A673 (cell line): ENCODE measurements around the gene FHIT. TPM values are rescaled to one million over a fixed set of nuclear protein-coding genes. Genes with fewer than 3 reads are reported as not detected.

ENCODE experiments used
- BruUV-seq: library from RNA; stranded (reverse); fragments of 400-500 nt; replicated peaks from 2 replicates; lab custom pipeline; 2021; lab: Mats Ljungman, UMichigan
- CTCF ChIA-PET: fragments of 300-600 bp; sonication (Branson Sonifier 250); formaldehyde crosslinking; loops from one replicate; lab custom pipeline; 2022; ENCODE audit warnings: antibody characterized with exemption; lab: Charles Lee
- POLR2A ChIA-PET: fragments of 300-600 bp; sonication (Branson Sonifier 250); formaldehyde crosslinking; loops from one replicate; lab custom pipeline; 2022; ENCODE audit warnings: antibody characterized with exemption; ENCODE audit not compliant: low non-redundant PET; lab: Charles Lee
- DNase-seq: peaks from one replicate; pipeline ENCODE4 v3.0.0-alpha.2; 2015; ENCODE audit warnings: low spot score
- H3K27ac ChIP-seq: fragments of 200-600 bp; sonication (generic); 2 replicates; pipeline ENCODE4 v1.5.1; 2016; ENCODE audit warnings: mixed run types, low read depth, mild to moderate bottlenecking, mixed read lengths, antibody characterized with exemption, low read length; ENCODE audit not compliant: poor library complexity, severe bottlenecking
- H3K27me3 ChIP-seq: fragments of 200-600 bp; sonication (generic); replicated peaks from 2 replicates; pipeline ENCODE4 v1.6.1; 2017; ENCODE audit warnings: mixed run types, low read depth, mild to moderate bottlenecking, mixed read lengths, antibody characterized with exemption, low read length; ENCODE audit not compliant: insufficient read depth, poor library complexity
- H3K36me3 ChIP-seq: fragments of 200-600 bp; sonication (generic); 2 replicates; pipeline ENCODE4 v1.6.1; 2016; ENCODE audit warnings: mixed run types, mild to moderate bottlenecking, mixed read lengths, antibody characterized with exemption, low read length; ENCODE audit not compliant: insufficient read depth, poor library complexity, severe bottlenecking
- H3K4me1 ChIP-seq: fragments of 200-600 bp; sonication (generic); 2 replicates; pipeline ENCODE4 v1.6.1; 2017; ENCODE audit warnings: mixed run types, mild to moderate bottlenecking, mixed read lengths, antibody characterized with exemption, low read length; ENCODE audit not compliant: insufficient read depth, poor library complexity, severe bottlenecking
- H3K4me3 ChIP-seq: fragments of 200-600 bp; sonication (generic); 2 replicates; pipeline ENCODE4 v1.5.1; 2016; ENCODE audit warnings: low read depth, mixed run types, mild to moderate bottlenecking, mixed read lengths, low read length; ENCODE audit not compliant: poor library complexity, severe bottlenecking
- H3K9me3 ChIP-seq: fragments of 200-600 bp; sonication (generic); 2 replicates; pipeline ENCODE4 v1.6.1; 2016; ENCODE audit warnings: mixed run types, low read depth, mild to moderate bottlenecking, mixed read lengths, antibody characterized with exemption, low read length; ENCODE audit not compliant: poor library complexity, severe bottlenecking
- EZH2 ChIP-seq: fragments of 200-600 bp; sonication (generic); IDR thresholded peaks from 2 replicates; pipeline ENCODE4 v1.6.1; 2017; ENCODE audit warnings: borderline replicate concordance, low read depth, mild to moderate bottlenecking, mixed read lengths, antibody characterized with exemption, low read length; ENCODE audit not compliant: poor library complexity, severe bottlenecking
- intact Hi-C: fragments of 100-400 bp; cut with micrococcal nuclease; formaldehyde crosslinking; loops from one replicate; pipeline ENCODE4 v1.10.0; 2022; ENCODE audit not compliant: unreplicated experiment
- total RNA-seq: library from RNA; stranded (reverse); gene quantifications from 2 replicates; pipeline ENCODE4 v1.2.3, GENCODE V29; 2021
- TF ChIP-seq, protein P1 (sequence below): fragments of 300-800, 200-600 bp; sonication (generic); conservative IDR thresholded peaks from 2 replicates; pipeline ENCODE4 v1.5.1; 2017; ENCODE audit warnings: low read depth, mild to moderate bottlenecking, antibody characterized with exemption, low read length, moderate library complexity, mixed read lengths

FHIT gene
- total RNA-seq, 1 experiment from 2014 or later = not detected

DNA sequence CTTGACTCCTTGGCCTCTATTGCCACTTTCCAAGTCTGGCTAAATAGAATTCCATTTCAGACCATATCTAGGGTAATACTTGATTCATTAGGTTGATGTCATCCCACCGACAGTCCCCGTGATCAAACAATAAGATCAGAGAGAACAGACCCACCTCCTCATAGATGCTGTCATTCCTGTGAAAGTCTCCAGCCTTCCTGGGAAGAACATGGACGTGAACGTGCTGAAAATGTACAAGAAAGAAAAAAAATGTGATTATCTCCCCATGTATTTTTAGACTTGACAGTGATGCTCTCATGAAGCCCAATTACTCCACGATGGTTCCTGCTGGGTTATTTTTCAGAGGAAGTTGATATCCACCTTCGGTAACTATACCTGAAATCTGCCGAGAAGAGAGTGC lies 1329.1 kb downstream of the FHIT start:
- ChIA-PET POLR2A (no interaction called here), CTCF (no interaction called here)
- no peaks in the 10 kb centered on the region for H3K9me3 ChIP-seq
- no peaks in the 10 kb centered on the region for H3K36me3 ChIP-seq
- no TSS peak for BruUV-seq
- H3K27ac ChIP-seq = no peak overlapping the region
- no peaks in the 10 kb centered on the region for H3K27me3 ChIP-seq
- H3K4me1 ChIP-seq = no peaks in the 10 kb centered on the region
- intact Hi-C loops = no loop called here
- H3K4me3 ChIP-seq = no peak overlapping the region
- TF ChIP-seq EZH2 = no peak
- TF ChIP-seq, protein P1, sequence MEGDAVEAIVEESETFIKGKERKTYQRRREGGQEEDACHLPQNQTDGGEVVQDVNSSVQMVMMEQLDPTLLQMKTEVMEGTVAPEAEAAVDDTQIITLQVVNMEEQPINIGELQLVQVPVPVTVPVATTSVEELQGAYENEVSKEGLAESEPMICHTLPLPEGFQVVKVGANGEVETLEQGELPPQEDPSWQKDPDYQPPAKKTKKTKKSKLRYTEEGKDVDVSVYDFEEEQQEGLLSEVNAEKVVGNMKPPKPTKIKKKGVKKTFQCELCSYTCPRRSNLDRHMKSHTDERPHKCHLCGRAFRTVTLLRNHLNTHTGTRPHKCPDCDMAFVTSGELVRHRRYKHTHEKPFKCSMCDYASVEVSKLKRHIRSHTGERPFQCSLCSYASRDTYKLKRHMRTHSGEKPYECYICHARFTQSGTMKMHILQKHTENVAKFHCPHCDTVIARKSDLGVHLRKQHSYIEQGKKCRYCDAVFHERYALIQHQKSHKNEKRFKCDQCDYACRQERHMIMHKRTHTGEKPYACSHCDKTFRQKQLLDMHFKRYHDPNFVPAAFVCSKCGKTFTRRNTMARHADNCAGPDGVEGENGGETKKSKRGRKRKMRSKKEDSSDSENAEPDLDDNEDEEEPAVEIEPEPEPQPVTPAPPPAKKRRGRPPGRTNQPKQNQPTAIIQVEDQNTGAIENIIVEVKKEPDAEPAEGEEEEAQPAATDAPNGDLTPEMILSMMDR = no peak
- no peak for DNase-seq

DNA sequence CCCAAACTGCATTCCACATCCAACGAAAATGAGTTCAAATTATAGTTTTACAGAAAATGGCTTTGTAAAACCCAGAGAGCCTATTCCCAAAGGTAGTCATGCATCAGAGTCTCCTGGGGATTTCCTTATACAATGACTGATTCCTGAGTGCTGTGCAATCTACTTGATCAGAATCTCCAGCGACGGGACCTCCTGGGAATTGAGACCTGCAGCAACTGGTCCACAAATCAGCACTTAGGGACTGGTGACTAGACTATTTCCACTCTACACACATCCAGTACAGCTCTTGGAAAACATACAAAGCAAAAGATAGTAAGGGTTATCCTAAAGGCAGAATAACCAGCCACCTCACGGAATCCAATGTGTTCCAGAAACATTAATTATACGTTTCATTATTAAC lies 1330.4 kb downstream of the FHIT start:
- intact Hi-C loops = no loop called here
- no TSS peak for BruUV-seq

DNA sequence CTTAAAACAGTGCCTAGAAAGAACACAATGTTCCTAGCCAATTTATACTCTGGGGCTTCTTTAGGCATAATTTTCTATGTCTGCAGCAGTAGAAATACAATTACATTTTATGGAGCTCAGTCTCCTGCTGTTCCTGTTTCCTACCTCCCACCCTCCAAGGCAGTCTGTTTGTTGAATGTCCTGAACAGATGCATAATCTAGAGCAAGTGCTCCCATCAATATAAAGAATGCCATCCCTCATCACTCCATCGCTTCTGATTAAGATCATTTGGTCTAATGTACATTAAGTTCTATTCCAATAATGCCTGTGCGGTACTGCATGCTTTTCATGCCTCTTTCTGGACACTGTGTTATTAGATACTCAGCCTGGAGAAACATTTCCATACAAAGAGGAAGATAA lies 1331.7 kb downstream of the FHIT start:
- intact Hi-C loops = no loop called here
- ChIA-PET CTCF (no interaction called here), POLR2A (no interaction called here)
- Histone ChIP-seq H3K27ac (no peak overlapping the region), H3K4me1 (no peaks in the 10 kb centered on the region), H3K9me3 (no peaks in the 10 kb centered on the region), H3K4me3 (no peak overlapping the region), H3K36me3 (no peaks in the 10 kb centered on the region), H3K27me3 (no peaks in the 10 kb centered on the region)
- DNase-seq = no peak
- TF ChIP-seq EZH2 = no peak
- no TSS peak for BruUV-seq

More for the DNA sequence above, 1330.4 kb downstream of the FHIT start:
- POLR2A ChIA-PET = no interaction called here
- CTCF ChIA-PET = no interaction called here
- no peak for TF ChIP-seq EZH2
- TF ChIP-seq, protein P1 = no peak
- no peak for DNase-seq
- no peaks in the 10 kb centered on the region for H3K27me3 ChIP-seq
- no peak overlapping the region for H3K4me3 ChIP-seq
- no peaks in the 10 kb centered on the region for H3K4me1 ChIP-seq
- H3K9me3 ChIP-seq = no peaks in the 10 kb centered on the region
- H3K36me3 ChIP-seq = no peaks in the 10 kb centered on the region
- no peak overlapping the region for H3K27ac ChIP-seq

DNA sequence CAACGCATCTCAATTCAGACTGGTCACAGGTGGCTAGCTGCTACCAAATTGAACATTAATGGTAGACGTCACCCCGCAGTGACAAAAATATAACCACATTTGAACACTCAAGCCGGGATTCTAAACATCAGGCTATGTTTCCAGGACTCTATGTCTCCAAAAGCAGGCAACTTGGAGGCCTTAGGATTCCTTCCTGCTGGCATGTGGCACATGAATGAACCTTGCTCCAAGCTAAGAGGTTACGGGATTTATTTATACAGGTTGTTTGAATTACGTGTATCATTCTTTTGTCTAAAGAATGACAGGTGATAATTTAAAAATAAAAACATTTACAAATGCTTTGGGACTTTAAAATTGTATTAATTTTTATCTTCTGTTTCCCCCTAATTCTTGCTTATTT lies 1337.0 kb downstream of the FHIT start:
- no peak for TF ChIP-seq EZH2
- TF ChIP-seq, protein P1 = no peak
- Histone ChIP-seq H3K27ac (no peak overlapping the region), H3K27me3 (no peaks in the 10 kb centered on the region), H3K9me3 (no peaks in the 10 kb centered on the region), H3K4me1 (no peaks in the 10 kb centered on the region), H3K36me3 (no peaks in the 10 kb centered on the region), H3K4me3 (no peak overlapping the region)
- DNase-seq = no peak
- intact Hi-C loops = no loop called here
- BruUV-seq = no TSS peak
- ChIA-PET CTCF (no interaction called here), POLR2A (no interaction called here)
